Activated CD4-positive, alpha-beta memory T cell treated with anti-CD3 and anti-CD28 coated beads for 36 hours (primary cell): ENCODE results near the gene PDE6H. TPM values are rescaled to one million over a fixed set of nuclear protein-coding genes. Genes with fewer than 3 reads are reported as not detected.

ENCODE experiments used
- CTCF ChIA-PET: fragments of 350-600 bp; sonication (Branson Sonifier 250); formaldehyde crosslinking; loops from one replicate; lab custom pipeline; 2021; ENCODE audit warnings: antibody characterized with exemption, inconsistent platforms; lab: Charles Lee
- POLR2A ChIA-PET: fragments of 350-600 bp; sonication (Branson Sonifier 250); formaldehyde crosslinking; loops from one replicate; lab custom pipeline; 2021; ENCODE audit warnings: antibody characterized with exemption; lab: Charles Lee
- DNase-seq: peaks from one replicate; pipeline ENCODE4 v3.0.0-alpha.2; 2020
- H3K27ac Mint-ChIP-seq: one replicate; pipeline ENCODE4 v1.8.0; 2021; ENCODE audit warnings: mixed read lengths
- H3K27me3 Mint-ChIP-seq: one replicate; pipeline ENCODE4 v1.8.0; 2021; ENCODE audit warnings: mixed read lengths
- H3K36me3 Mint-ChIP-seq: one replicate; pipeline ENCODE4 v1.8.0; 2021; ENCODE audit warnings: mixed read lengths
- H3K4me1 Mint-ChIP-seq: one replicate; pipeline ENCODE4 v1.8.0; 2021; ENCODE audit warnings: low read depth, mixed read lengths
- H3K4me3 Mint-ChIP-seq: one replicate; pipeline ENCODE4 v1.8.0; 2021; ENCODE audit warnings: mild to moderate bottlenecking, mixed read lengths
- H3K9me3 Mint-ChIP-seq: one replicate; pipeline ENCODE4 v1.8.0; 2021; ENCODE audit warnings: mixed read lengths
- intact Hi-C: fragments of 100-400 bp; cut with micrococcal nuclease; formaldehyde crosslinking; loops from one replicate; pipeline ENCODE4 v1.15.1; 2023
- total RNA-seq, 2 experiments: library from RNA; stranded (reverse); gene quantifications; one replicate each; pipeline ENCODE4 v1.2.3, GENCODE V29; 2021

PDE6H gene
- total RNA-seq, 2 experiments from 2014 or later = not detected

DNA sequence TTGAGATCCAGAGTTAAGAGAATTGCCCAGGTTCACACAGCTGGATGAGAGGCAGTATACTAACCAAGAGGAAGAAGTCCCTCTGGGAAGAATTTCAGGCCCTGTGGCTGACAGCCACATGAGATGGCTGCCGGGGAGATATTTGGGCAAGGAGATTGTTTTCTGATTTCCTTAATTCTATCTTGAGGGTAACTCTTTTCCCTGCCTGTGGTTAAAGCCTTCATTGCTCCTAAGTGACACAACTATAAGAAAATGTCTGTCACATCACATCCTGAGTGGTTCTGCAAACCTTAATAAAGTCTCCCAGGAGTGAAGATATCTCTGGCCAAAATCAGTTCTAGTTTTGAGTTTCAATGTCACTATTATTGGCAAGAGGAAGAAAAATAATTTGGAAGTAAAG, 21.0 kb upstream of the PDE6H start:
- peak overlapping the region; percentile 77 for H3K4me3 Mint-ChIP-seq
- DNase-seq = no peak
- H3K36me3 Mint-ChIP-seq = peaks cover 41% of the 10 kb centered on the region
- H3K9me3 Mint-ChIP-seq = no peaks in the 10 kb centered on the region
- POLR2A ChIA-PET = interaction anchor here (1.0 to 2.1 kb wide), 3 partner anchors 8 to 181 kb away, joined by 4 to 16 read pairs (median 8); partner anchors contain the start of gene ARHGDIB
- intact Hi-C loops = loop anchor here (1.0 to 10.0 kb wide), 6 partner anchors 9 to 933 kb away; partner anchors contain the start of genes ARHGDIB, C12orf60, STRAP and WBP11
- peaks cover 75% of the 10 kb centered on the region for H3K4me1 Mint-ChIP-seq
- H3K27ac Mint-ChIP-seq = peak overlapping the region; percentile 99
- CTCF ChIA-PET = interaction anchor here (0.9 to 1.5 kb wide), 2 partner anchors 10 to 14 kb away, joined by 3 to 7 read pairs; partner anchors contain the start of genes ARHGDIB and ERP27
- H3K27me3 Mint-ChIP-seq = no peaks in the 10 kb centered on the region

DNA sequence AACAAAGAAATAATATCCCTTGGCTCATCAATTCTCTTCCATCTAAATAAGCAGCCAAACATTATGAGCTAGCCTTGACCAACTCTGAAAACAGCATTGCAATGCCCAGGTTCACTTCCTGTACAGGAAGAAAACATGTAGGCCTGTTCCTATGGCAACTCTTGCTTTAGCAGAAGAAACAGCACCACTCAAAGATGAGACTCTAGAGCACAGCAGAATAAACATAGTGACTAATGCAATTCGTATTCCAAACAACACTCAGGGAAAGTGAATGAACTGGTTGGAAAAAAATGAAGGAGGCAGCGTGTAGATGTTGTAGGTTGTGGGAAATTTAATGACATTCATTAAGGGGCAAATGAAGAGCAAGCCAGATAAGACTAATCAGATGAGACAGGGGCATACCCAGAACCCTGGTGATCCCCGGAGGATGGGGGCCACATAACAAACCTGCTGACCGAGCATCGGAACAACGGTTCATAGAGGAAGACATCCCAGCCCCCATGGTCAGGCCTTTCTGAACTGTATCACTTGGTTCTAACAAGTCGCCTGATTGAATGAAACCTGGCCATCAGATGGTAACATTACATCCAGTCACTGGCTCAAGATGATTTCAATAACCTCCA, 20.4 kb upstream of the PDE6H start:
- Mint-ChIP-seq H3K4me3 (peak overlapping the region; percentile 77), H3K9me3 (no peaks in the 10 kb centered on the region), H3K27me3 (no peaks in the 10 kb centered on the region), H3K4me1 (peaks cover 73% of the 10 kb centered on the region), H3K27ac (peak overlapping the region; percentile 99), H3K36me3 (peaks cover 35% of the 10 kb centered on the region)
- POLR2A ChIA-PET = interaction anchor here (1.0 to 2.1 kb wide), 3 partner anchors 7 to 181 kb away, joined by 4 to 16 read pairs (median 8); partner anchors contain the start of gene ARHGDIB
- CTCF ChIA-PET = interaction anchor here (1.5 to 2.2 kb wide), 2 partner anchors 9 to 183 kb away, joined by 6 to 7 read pairs; partner anchors contain the start of gene ARHGDIB
- peak; percentile 62 for DNase-seq
- intact Hi-C loops = loop anchor here (1.0 to 10.0 kb wide), 5 partner anchors 9 to 932 kb away; partner anchors contain the start of genes ARHGDIB and STRAP

DNA sequence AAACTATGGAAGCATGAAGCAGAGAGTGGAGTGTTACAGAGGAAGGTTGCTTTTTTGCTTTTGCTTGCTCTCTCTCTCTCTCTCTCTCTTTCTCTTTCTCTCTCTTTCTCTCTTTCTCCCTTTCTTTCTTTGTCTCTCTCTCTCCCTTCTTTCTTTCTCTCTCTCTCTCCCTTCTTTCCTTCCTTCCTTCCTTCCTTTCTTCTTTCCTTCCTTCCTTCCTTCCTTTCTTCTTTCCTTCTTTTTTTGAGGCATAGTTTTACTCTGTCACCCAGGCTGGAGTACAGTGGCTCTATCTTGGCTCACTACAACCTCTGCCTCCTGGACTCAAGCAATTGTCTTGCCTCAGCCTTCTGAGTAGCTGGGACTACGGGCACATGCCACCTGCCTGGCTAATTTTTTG, 19.1 kb upstream of the PDE6H start:
- H3K27ac Mint-ChIP-seq = peak overlapping the region; percentile 99
- peaks cover 32% of the 10 kb centered on the region for H3K36me3 Mint-ChIP-seq
- ChIA-PET POLR2A (interaction anchor here (1.5 kb wide), 1 partner anchor 179 kb away, joined by 10 read pairs; a partner anchor contains a TSS), CTCF (interaction anchor here (1.2 to 2.2 kb wide), 2 partner anchors 25 to 184 kb away, joined by 3 to 6 read pairs; no protein-coding TSS in a partner anchor)
- intact Hi-C loops = loop anchor here (2.0 to 10.0 kb wide), 3 partner anchors 39 to 931 kb away; partner anchors contain the start of gene STRAP
- H3K4me1 Mint-ChIP-seq = peaks cover 70% of the 10 kb centered on the region
- DNase-seq = no peak
- peak overlapping the region; percentile 53 for H3K4me3 Mint-ChIP-seq
- no peaks in the 10 kb centered on the region for H3K27me3 Mint-ChIP-seq
- no peaks in the 10 kb centered on the region for H3K9me3 Mint-ChIP-seq

DNA sequence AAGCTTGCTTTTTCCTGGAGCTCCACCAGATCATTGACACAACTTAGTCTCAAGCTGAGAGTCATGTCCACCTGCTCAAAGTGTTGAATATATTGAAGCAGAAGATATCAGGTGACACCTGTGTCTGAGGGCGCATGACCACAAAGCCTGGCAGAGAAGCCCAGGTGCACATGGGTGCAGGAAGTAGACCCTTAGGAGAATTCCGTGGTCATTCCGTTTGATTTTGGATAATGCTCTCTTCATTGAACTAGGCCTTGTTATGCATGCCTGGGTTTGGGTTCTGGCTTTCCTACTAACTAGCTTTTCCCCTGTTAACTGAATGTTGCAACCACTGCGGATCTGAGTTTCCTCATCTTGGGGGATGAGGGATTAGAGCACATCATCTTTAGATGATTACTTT, 18.6 kb upstream of the PDE6H start:
- no peaks in the 10 kb centered on the region for H3K9me3 Mint-ChIP-seq
- peaks cover 64% of the 10 kb centered on the region for H3K4me1 Mint-ChIP-seq
- DNase-seq = no peak
- peaks cover 29% of the 10 kb centered on the region for H3K36me3 Mint-ChIP-seq
- POLR2A ChIA-PET = interaction anchor here (0.6 to 1.5 kb wide), 3 partner anchors 180 to 560 kb away, joined by 5 to 10 read pairs (median 5); a partner anchor contains a TSS
- CTCF ChIA-PET = interaction anchor here (1.2 to 2.2 kb wide), 2 partner anchors 26 to 185 kb away, joined by 3 to 6 read pairs; no protein-coding TSS in a partner anchor
- intact Hi-C loops = loop anchor here (5.0 to 10.0 kb wide), 2 partner anchors 38 to 931 kb away; partner anchors contain the start of gene STRAP
- H3K27ac Mint-ChIP-seq = peak overlapping the region; percentile 99
- H3K27me3 Mint-ChIP-seq = no peaks in the 10 kb centered on the region
- H3K4me3 Mint-ChIP-seq = peak overlapping the region; percentile 53

DNA sequence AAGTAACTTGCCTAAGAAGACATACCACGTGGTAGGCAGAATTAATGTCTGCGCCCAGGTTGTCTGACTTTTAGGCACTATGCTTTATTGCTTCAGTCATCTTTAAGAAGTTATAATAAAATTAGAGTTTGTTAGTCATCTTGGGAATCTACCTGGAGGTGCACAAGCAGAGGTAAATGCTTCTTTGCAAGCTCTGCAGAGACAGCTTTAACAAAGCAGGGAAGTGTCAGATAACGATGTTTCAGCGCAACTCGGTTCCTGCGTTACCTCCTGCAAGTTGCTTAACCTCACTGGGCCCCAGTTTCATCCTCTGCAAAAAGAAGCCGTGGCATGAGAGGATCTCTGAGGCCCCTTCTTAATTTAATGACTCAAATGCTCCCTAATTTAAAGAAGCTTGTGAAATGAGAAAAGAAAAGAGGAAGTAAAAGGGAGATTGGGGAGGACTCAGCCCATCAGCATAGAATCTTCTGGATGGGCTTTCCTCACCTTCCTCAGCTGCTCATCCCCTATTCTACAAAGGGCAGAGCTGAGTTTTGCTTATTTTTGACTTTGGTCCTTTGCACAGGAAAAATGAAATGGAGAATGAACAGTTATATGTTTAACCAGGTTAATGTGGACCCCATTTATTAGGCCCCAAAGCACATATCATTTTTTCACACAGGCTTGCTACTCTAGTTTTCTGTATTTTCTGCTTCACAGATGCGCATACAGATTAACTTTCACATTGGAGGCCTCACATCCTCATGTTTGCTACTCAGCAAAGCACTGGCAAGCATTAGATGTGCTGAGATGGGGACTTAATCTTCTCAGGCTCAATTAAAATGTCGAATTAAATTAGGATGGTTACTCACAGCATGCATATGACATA, 16.6 kb upstream of the PDE6H start:
- Mint-ChIP-seq H3K27me3 (no peaks in the 10 kb centered on the region), H3K9me3 (no peaks in the 10 kb centered on the region), H3K4me3 (peak overlapping the region; percentile 70), H3K27ac (peak overlapping the region; percentile 96), H3K36me3 (peaks cover 28% of the 10 kb centered on the region), H3K4me1 (peaks cover 46% of the 10 kb centered on the region)
- POLR2A ChIA-PET = interaction anchor here (0.9 to 2.1 kb wide), 4 partner anchors 8 to 584 kb away, joined by 3 to 7 read pairs (median 5); partner anchors contain the start of genes C12orf60 and WBP11
- CTCF ChIA-PET = interaction anchor here (1.1 to 1.2 kb wide), 2 partner anchors 187 to 265 kb away, joined by 3 to 5 read pairs; partner anchors contain the start of gene RERG
- intact Hi-C loops = loop anchor here (2.0 to 10.0 kb wide), 3 partner anchors 561 to 929 kb away; partner anchors contain the start of gene STRAP
- DNase-seq = peak; percentile 60

DNA sequence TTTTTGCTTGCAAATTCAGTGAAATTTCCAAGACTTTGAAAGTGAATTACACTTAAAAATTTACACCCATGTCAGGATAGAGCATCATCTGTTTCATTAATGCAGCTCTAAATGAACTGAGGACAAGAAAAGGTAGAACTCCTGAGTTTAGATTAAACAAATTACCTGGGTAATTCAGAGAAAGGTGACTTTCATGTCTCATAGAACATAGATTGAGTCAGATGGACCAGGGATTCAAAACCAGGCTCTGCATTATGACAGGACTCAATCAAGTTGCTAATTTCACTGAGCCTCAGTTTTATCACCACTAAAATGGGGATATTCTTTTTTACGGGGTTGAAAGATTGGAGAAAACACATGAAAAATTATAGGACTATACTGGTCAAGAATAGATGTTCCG, 15.9 kb upstream of the PDE6H start:
- no peaks in the 10 kb centered on the region for H3K27me3 Mint-ChIP-seq
- H3K9me3 Mint-ChIP-seq = no peaks in the 10 kb centered on the region
- intact Hi-C loops = loop anchor here (2.0 to 10.0 kb wide), 3 partner anchors 562 to 928 kb away; partner anchors contain the start of gene STRAP
- ChIA-PET POLR2A (interaction anchor here (0.9 to 3.7 kb wide), 5 partner anchors 9 to 585 kb away, joined by 3 to 17 read pairs (median 7); partner anchors contain the start of genes C12orf60 and WBP11), CTCF (interaction anchor here (0.7 to 1.2 kb wide), 3 partner anchors 181 to 265 kb away, joined by 3 to 5 read pairs (median 3); partner anchors contain the start of gene RERG)
- DNase-seq = no peak
- peaks cover 29% of the 10 kb centered on the region for H3K36me3 Mint-ChIP-seq
- peak overlapping the region; percentile 96 for H3K27ac Mint-ChIP-seq
- H3K4me3 Mint-ChIP-seq = peak overlapping the region; percentile 70
- peaks cover 40% of the 10 kb centered on the region for H3K4me1 Mint-ChIP-seq

DNA sequence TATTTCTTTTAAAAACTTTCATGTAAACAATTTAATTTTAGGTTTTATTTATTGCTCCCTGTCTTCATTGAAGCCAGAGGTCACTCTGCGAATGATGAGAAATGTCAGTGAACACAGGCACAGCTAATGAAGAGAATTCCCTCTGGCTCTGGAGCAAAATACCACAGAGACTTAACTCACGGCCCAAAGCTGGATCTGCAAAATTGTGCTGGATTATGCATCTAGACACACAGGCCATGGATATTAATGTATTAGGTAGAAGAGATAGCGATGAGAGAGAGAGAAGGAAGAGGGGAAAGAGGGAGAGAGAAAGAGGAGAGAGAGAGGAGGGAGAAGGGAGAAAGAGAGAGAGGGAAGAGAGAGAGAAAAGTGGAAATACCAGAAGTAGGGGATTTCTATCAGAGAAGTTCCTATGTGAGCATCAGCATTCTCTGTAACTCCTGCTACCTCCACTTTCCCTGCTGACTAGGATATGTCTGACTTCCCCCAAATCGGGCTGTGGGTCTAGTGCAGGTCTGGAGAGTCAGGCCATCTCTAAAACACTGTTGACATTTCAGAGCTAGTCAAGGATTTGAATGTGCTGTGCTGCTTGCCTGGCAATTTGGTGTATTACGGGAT, 15.2 kb upstream of the PDE6H start:
- peaks cover 29% of the 10 kb centered on the region for H3K36me3 Mint-ChIP-seq
- intact Hi-C loops = loop anchor here (2.0 to 10.0 kb wide), 3 partner anchors 563 to 927 kb away; partner anchors contain the start of gene STRAP
- ChIA-PET CTCF (interaction anchor here (0.7 to 1.1 kb wide), 4 partner anchors 16 to 264 kb away, joined by 3 read pairs; partner anchors contain the start of gene RERG), POLR2A (interaction anchor here (1.3 to 3.7 kb wide), 7 partner anchors 7 to 187 kb away, joined by 3 to 17 read pairs (median 7); partner anchors contain the start of genes C12orf60 and WBP11)
- peaks cover 32% of the 10 kb centered on the region for H3K4me1 Mint-ChIP-seq
- peak overlapping the region; percentile 96 for H3K27ac Mint-ChIP-seq
- peak overlapping the region; percentile 88 for H3K4me3 Mint-ChIP-seq
- H3K27me3 Mint-ChIP-seq = no peaks in the 10 kb centered on the region
- DNase-seq = no peak
- no peaks in the 10 kb centered on the region for H3K9me3 Mint-ChIP-seq

DNA sequence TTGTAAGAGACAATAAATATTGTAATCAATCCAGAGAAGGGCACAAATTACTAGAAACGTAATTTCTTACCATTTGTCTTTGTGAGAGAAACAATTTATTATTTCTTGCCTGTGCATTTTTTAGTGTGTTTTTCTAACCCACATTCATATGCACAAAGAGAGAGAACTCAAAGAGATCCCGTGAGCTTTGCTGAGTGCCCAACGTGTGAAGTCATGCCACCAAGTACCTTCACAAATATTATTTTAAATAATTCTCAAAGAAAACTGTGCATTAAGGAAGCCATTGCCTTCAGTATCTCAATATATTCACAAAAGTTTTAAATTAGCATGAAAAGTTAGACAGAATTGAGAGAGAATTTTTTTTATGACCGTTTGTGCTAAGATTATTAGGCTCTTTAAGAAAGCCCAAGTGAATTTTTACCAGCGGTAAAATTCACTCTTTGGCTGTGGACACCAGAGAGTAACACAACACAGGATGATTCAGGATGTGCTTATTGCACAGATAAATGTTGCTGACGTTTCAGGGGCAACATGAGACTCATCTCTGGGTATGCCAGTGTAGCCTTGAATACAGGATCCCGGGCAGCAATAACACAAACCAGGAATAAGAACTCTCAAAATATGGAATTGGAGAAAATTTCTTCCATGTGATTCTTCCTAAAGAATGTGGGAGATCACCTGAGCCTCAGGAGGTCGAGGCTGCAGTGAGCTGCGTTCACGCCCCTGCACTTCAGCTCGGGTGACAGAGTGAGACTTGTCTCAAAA, 14.3 kb upstream of the PDE6H start:
- H3K27ac Mint-ChIP-seq = peak overlapping the region; percentile 96
- intact Hi-C loops = loop anchor here (10.0 kb wide), 1 partner anchor 926 kb away; the partner anchor contains the start of gene STRAP
- ChIA-PET CTCF (interaction anchor here (0.7 to 1.5 kb wide), 4 partner anchors 8 to 37 kb away, joined by 3 to 7 read pairs (median 4); no protein-coding TSS in a partner anchor), POLR2A (interaction anchor here (0.8 to 3.7 kb wide), 6 partner anchors 8 to 188 kb away, joined by 3 to 17 read pairs (median 8); a partner anchor contains a TSS)
- H3K4me3 Mint-ChIP-seq = peak overlapping the region; percentile 88
- DNase-seq = no peak
- H3K36me3 Mint-ChIP-seq = peaks cover 26% of the 10 kb centered on the region
- no peaks in the 10 kb centered on the region for H3K27me3 Mint-ChIP-seq
- peaks cover 32% of the 10 kb centered on the region for H3K4me1 Mint-ChIP-seq
- H3K9me3 Mint-ChIP-seq = no peaks in the 10 kb centered on the region

DNA sequence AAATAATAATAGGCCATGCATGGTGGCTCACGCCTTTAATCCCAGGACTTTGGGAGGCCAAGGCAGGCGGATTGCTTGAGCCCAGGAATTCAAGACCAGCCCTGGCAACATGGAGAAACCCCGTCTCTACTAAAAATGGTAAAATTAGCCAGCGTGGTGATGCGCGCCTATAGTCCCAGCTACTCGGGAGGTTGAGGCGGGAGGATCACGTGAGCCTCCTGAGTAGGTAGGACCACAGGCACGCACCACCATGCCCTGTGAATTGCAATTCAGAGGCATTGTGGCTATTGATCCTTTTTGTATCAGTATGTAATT, 13.8 kb upstream of the PDE6H start:
- H3K27ac Mint-ChIP-seq = peak overlapping the region; percentile 96
- DNase-seq = peak; percentile 46
- peaks cover 32% of the 10 kb centered on the region for H3K4me1 Mint-ChIP-seq
- H3K27me3 Mint-ChIP-seq = no peaks in the 10 kb centered on the region
- POLR2A ChIA-PET = interaction anchor here (0.8 to 3.7 kb wide), 6 partner anchors 8 to 573 kb away, joined by 3 to 17 read pairs (median 8); a partner anchor contains a TSS
- H3K36me3 Mint-ChIP-seq = peaks cover 26% of the 10 kb centered on the region
- CTCF ChIA-PET = interaction anchor here (1.1 to 1.5 kb wide), 3 partner anchors 9 to 37 kb away, joined by 3 to 7 read pairs (median 5); no protein-coding TSS in a partner anchor
- peak overlapping the region; percentile 88 for H3K4me3 Mint-ChIP-seq
- H3K9me3 Mint-ChIP-seq = no peaks in the 10 kb centered on the region
- intact Hi-C loops = loop anchor here (10.0 kb wide), 1 partner anchor 926 kb away; the partner anchor contains the start of gene STRAP
